Measurements from ENCODE around the gene C1orf21. TPM values are rescaled to one million over a fixed set of nuclear protein-coding genes. Genes with fewer than 3 reads are reported as not detected.

Gene C1orf21
- total RNA-seq, 1 experiment from 2014 or later, result 0.15 TPM

DNA sequence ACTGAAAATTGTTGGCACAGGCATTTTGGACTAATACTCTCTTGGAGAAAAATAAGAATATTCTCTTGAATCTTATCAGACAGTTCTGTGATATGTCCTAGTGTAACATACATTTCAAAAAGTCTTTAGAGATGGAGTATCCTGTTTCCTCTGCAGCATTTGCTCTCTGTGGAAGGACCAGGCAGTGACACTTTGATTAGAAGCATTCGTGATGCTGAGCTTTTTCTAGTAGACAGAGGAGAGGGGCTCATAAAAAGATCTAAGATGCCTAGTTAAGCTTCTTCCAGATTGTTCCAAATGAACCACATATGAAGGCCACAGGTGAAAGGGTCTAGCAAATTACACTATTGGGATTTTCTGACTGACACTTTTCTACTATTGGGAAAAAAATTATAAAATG, 120.3 kb downstream of the C1orf21 start:
- no peaks in the 10 kb centered on the region for H3K9me3 ChIP-seq (ENCODE audit: control insufficient read depth, insufficient read depth, low read depth, low read length)
- CTCF ChIA-PET, result no interaction called here
- no peaks in the 10 kb centered on the region for H3K36me3 ChIP-seq (ENCODE audit: control insufficient read depth, insufficient read depth, low read length)
- BruUV-seq (replicated peaks), result no TSS peak
- POLR2A ChIA-PET, result no interaction called here
- ATAC-seq (no peak), DNase-seq (ENCODE audit: low read depth, low spot score) (no peak)
- intact Hi-C loops (cut with micrococcal nuclease; ENCODE audit: unreplicated experiment) (no loop called here), in situ Hi-C loops (cut with HindIII; ENCODE audit: low pct_unique_long_range_greater_than_20kb, low sequenced_read_pairs) (no loop called here)
- TF ChIP-seq SIN3A (IDR thresholded peaks at IDR 0.05; ENCODE audit: borderline replicate concordance, insufficient read depth, low read depth, low read length), result no peak
- TF ChIP-seq, protein P1, sequence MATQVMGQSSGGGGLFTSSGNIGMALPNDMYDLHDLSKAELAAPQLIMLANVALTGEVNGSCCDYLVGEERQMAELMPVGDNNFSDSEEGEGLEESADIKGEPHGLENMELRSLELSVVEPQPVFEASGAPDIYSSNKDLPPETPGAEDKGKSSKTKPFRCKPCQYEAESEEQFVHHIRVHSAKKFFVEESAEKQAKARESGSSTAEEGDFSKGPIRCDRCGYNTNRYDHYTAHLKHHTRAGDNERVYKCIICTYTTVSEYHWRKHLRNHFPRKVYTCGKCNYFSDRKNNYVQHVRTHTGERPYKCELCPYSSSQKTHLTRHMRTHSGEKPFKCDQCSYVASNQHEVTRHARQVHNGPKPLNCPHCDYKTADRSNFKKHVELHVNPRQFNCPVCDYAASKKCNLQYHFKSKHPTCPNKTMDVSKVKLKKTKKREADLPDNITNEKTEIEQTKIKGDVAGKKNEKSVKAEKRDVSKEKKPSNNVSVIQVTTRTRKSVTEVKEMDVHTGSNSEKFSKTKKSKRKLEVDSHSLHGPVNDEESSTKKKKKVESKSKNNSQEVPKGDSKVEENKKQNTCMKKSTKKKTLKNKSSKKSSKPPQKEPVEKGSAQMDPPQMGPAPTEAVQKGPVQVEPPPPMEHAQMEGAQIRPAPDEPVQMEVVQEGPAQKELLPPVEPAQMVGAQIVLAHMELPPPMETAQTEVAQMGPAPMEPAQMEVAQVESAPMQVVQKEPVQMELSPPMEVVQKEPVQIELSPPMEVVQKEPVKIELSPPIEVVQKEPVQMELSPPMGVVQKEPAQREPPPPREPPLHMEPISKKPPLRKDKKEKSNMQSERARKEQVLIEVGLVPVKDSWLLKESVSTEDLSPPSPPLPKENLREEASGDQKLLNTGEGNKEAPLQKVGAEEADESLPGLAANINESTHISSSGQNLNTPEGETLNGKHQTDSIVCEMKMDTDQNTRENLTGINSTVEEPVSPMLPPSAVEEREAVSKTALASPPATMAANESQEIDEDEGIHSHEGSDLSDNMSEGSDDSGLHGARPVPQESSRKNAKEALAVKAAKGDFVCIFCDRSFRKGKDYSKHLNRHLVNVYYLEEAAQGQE (IDR thresholded peaks at IDR 0.05; ENCODE audit: insufficient read depth in 1 of 2, low read depth in 2 of 2, low read length in 1 of 2), result no peak
- no peak for TF ChIP-seq POLR2AphosphoS5 (IDR thresholded peaks at IDR 0.05; ENCODE audit: low read depth, low read length)
- TF ChIP-seq, protein P2, sequence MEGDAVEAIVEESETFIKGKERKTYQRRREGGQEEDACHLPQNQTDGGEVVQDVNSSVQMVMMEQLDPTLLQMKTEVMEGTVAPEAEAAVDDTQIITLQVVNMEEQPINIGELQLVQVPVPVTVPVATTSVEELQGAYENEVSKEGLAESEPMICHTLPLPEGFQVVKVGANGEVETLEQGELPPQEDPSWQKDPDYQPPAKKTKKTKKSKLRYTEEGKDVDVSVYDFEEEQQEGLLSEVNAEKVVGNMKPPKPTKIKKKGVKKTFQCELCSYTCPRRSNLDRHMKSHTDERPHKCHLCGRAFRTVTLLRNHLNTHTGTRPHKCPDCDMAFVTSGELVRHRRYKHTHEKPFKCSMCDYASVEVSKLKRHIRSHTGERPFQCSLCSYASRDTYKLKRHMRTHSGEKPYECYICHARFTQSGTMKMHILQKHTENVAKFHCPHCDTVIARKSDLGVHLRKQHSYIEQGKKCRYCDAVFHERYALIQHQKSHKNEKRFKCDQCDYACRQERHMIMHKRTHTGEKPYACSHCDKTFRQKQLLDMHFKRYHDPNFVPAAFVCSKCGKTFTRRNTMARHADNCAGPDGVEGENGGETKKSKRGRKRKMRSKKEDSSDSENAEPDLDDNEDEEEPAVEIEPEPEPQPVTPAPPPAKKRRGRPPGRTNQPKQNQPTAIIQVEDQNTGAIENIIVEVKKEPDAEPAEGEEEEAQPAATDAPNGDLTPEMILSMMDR (IDR thresholded peaks at IDR 0.05), result no peak
- no peak for TF ChIP-seq TCF7L2 (IDR thresholded peaks at IDR 0.05; ENCODE audit: low read depth, low read length)
- H3K4me1 ChIP-seq (ENCODE audit: control insufficient read depth, insufficient read depth, low read length), result no peaks in the 10 kb centered on the region
- H3K27me3 ChIP-seq (ENCODE audit: control insufficient read depth, insufficient read depth, low read length), result no peaks in the 10 kb centered on the region
- H3K27ac ChIP-seq (ENCODE audit: low read length), result no peak overlapping the region
- H3K4me3 ChIP-seq (ENCODE audit: low read depth in 2 of 2, low read length in 2 of 2), result no peak overlapping the region

DNA sequence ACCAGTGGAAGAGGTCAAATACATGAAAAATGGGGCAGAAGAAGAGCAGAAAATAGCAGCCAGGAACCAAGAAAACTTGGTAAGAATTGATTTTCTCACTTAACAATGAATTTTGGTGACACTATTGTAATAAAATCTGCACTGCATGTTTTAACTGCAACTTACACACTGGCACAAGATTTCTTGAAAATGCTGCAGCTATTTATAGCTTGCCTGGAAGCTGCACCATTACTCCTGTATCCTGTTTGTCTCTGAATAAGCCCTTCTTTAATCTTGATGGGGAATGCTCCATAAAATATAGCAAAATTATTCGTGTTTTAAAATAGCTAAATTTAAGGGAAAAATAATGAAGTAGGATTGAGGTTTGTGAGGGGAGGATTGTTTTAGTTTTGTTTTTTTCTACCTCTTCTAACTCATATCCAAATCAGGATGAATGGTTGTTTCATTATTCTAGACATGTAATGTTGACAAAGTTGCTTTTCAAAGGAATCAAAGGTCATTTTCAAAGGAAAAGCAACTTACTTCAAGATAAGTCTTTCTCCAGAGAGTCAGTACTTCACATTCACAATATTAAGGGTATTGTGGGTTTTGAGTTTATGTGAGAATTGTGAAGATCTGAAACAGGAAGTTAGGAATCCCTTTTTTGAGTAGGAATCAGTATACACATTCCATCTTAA, 120.9 kb downstream of the C1orf21 start:
- Histone ChIP-seq H3K9me3 (ENCODE audit: control insufficient read depth, insufficient read depth, low read depth, low read length) (no peaks in the 10 kb centered on the region), H3K4me3 (ENCODE audit: low read depth in 2 of 2, low read length in 2 of 2) (no peak overlapping the region), H3K4me1 (ENCODE audit: control insufficient read depth, insufficient read depth, low read length) (no peaks in the 10 kb centered on the region), H3K27ac (ENCODE audit: low read length) (no peak overlapping the region), H3K27me3 (ENCODE audit: control insufficient read depth, insufficient read depth, low read length) (no peaks in the 10 kb centered on the region), H3K36me3 (ENCODE audit: control insufficient read depth, insufficient read depth, low read length) (no peaks in the 10 kb centered on the region)
- ChIA-PET CTCF (no interaction called here), POLR2A (no interaction called here)
- DNase-seq (ENCODE audit: low read depth, low spot score) (no peak), ATAC-seq (no peak)
- no TSS peak for BruUV-seq (replicated peaks)
- in situ Hi-C loops (cut with HindIII; ENCODE audit: low pct_unique_long_range_greater_than_20kb, low sequenced_read_pairs), result no loop called here
- intact Hi-C loops (cut with micrococcal nuclease; ENCODE audit: unreplicated experiment), result no loop called here
- TF ChIP-seq TCF7L2 (IDR thresholded peaks at IDR 0.05; ENCODE audit: low read depth, low read length), result no peak
- no peak for TF ChIP-seq SIN3A (IDR thresholded peaks at IDR 0.05; ENCODE audit: borderline replicate concordance, insufficient read depth, low read depth, low read length)
- TF ChIP-seq, protein P2 (IDR thresholded peaks at IDR 0.05), result no peak
- TF ChIP-seq, protein P1 (IDR thresholded peaks at IDR 0.05; ENCODE audit: insufficient read depth in 1 of 2, low read depth in 2 of 2, low read length in 1 of 2), result no peak
- TF ChIP-seq POLR2AphosphoS5 (IDR thresholded peaks at IDR 0.05; ENCODE audit: low read depth, low read length), result no peak

Measured in Panc1 (cell line).